Activated T-helper 9 cell treated with anti-CD3 and anti-CD28 coated beads, Interleukin-2, amount 50 U/mL, for 16 hours (primary cell): ENCODE data around the gene SSR1.
"Not testable (repeated sequence)": the region's sequence is repeated elsewhere in the genome, so short reads cannot be mapped to it uniquely, and the experiment has no call there.

Experiments used
- DNase-seq: peaks from one replicate; pipeline ENCODE4 v3.0.0-alpha.2; 2020; ENCODE audit warnings: low read depth

SSR1 gene

GRCh38 chr6:7317538-7317937, 4.5 kb upstream of the SSR1 start:
- DNase-seq: no peak

DNA sequence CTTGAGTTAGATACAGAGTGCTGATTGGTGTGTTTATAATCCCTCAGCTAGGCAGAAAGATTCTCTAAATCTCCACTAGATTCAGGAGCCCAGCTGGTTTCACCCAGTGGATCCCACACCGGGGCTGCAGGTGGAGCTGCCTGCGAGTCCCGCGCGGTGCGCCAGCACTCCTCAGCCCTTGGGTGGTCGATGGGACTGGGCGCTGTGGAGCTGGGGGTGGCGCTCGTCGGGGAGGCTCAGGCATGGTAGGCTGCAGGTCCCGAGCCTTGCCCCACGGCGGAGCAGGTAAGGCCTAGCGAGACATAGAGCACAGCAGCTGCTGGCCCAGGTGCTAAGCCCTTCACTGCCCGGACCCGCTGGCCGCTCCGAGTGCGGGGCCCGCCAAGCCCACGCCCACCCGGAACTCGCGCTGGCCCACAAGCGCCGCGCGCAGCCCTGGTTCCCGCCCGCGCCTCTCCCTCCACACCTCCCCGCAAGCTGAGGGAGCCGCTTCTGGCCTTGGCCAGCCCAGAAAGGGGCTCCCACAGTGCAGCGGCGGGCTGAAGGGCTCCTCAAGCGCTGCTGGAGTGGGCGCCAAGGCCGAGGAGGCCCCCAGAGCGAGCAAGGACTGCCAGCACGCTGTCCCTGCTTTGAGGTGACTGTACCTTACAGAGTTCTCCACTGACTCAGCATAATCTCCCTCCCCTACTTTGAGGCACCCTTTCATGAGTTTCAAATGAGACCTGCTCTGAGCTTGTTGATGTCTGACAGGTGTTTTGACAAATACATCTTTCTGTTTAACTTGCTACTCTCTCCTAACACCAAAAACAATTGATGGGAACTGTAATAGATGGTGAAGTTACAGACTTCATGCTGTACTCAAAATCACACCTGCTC, 3.9 kb upstream of the SSR1 start:
- DNase-seq: no peak

DNA sequence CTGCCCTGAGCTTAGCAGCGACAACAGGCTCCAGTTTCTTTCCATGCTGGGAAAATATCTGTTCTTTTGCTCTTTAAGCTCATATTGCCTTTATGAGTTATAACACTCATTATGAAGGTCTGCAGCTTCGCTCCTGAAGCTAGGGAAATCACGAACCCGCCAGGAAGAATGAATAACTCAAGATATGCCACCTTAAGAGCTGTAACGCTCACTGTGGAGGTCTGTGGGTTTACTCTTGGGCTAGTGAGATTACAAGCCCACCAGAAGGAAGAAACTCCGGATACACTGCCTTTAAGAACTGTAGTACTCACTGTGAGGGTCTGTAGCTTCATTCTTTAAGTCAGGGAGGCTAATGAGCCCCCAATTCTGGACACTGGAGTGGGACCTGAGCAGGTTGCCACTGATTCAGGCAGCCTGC, 3.0 kb upstream of the SSR1 start:
- no peak for DNase-seq

- DNase-seq: not testable (repeated sequence)
These were observed 2.3 kb upstream of the SSR1 start for GRCh38 chr6:7315087-7315947.

- no peak for DNase-seq
These were observed 1.4 kb upstream of the SSR1 start for GRCh38 chr6:7314414-7314813.

- DNase-seq: no peak
These were observed 636 bp upstream of the SSR1 start for GRCh38 chr6:7313505-7314165.

DNA sequence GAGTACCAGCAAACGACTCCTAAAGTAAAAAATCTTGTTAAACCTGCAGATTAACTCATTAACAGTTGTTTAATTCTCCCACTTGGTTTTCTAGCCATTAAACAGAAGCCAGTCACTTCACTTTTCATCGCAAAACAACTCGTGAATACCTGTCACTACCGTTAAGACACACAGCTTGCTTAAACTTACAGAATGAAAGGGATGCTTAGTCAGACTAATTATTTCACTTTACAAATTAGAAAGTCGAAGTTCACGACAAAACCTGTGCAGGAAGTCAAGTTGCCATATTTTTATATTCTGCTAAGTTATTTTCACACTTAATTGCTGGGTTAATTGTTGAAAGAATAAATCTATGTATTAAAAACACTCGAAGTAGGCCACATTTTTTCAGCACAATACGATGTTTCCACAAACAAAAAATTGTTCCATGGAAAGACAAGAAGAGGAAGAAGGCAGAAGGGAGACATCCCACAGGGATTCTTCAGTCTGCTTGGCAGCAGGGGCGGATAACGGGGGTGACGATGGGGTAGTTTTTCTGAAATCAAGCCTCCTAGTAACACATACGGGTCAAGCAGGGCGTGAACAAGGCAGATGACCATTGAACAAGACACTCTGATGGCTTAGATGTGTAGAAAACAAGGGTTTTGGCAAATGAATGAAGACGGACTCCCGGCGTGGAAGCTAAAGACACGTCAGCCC, 933 bp downstream of the SSR1 start:
- no peak for DNase-seq

DNA sequence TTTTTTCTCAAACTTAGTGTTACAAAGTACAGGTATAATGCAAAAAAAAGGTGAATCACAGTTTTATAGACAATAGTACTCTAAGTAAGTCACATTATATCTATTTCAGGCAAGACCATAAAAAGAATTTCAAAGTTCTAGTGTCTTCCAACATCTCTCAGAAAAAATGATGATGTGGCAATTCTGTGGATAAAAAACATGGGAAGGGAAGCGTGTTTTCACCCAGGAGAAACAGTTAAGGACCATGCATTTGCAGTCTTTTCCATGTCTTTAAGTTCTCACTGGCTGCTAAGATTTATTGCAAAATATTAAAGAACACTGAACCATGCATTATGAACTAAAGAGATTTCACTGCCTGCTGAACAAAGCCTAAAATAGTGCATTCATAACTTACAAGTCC, 1.8 kb downstream of the SSR1 start:
- no peak for DNase-seq

DNA sequence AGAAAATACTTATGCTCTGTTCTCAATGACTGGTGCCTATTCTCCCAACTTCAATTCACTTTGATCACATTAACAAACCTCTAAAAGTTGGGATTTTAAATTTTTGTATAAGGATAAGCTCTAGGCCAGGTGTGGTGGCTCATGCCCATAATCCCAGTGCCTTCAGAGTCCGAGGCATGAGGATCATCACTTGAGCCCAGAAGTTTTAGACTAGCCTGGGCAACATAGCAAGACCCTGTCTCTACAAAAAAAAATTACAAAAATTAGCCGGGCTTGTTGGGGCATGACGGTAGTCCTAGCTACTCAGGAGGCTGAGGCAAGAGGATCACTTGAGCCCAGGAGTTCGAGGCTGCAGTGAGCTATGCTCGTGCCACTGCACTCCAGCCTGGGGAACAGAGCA, 3.9 kb downstream of the SSR1 start:
- DNase-seq: no peak

DNA sequence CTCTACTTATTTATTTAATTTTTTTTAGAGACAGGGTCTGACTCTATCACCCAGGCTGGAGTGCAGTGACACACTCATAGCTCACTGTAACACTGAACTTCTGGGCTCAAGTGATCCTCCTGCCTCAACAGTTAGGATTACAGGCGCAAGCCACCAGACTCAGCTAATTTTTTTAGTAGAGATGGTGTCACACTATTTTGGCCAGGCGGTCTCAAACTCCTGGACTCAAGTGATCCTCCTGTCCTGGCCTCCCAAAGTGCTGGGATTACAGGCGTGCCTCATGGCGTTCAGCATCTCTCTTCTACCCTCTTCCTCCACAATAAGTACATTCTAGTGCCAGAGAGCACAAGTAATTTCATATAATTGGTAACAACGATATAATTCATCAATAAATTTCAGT, 5.5 kb downstream of the SSR1 start:
- DNase-seq: no peak

- DNase-seq: no peak
These were observed 8.2 kb downstream of the SSR1 start for GRCh38 chr6:7304821-7305220.

DNA sequence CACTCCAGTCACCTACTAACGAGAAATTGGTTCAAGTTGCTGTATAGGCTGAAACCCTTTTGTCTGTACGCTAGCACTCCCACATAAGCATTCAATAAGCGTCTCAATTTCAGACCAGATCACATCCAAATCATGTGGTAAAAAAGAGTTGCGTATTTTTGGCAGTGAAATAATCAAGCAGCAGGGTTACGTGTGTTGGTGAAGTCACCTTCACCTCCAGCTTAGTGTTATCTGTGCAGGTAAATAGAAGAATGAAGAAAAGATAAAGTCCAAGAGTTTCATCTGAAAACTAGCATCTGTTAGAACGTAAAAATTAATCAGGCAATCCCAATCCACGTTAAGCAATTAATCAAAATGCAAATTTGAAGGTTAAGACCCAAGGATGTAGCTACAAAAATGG, 11.3 kb downstream of the SSR1 start:
- DNase-seq: no peak

DNA sequence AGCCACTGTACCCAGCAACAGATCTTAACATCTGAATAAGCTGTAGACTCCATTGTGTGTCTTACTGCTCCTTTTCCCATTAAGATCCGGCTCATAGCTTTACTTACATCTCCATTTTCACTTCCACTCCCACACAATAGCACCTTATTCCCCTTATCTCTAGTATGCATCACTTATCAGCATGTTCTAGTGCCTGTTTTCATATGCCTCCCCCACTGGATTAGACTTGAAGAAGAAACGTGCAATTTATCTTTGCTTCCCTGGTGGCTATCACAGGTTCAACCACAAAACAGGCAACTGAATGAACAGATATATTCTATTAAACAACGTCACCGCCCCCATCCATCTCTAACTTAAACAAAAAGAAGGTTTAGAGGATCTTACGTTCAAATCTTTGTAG, 12.1 kb downstream of the SSR1 start:
- DNase-seq: no peak

GRCh38 chr6:7298113-7298512, 14.9 kb downstream of the SSR1 start:
- DNase-seq: no peak

DNA sequence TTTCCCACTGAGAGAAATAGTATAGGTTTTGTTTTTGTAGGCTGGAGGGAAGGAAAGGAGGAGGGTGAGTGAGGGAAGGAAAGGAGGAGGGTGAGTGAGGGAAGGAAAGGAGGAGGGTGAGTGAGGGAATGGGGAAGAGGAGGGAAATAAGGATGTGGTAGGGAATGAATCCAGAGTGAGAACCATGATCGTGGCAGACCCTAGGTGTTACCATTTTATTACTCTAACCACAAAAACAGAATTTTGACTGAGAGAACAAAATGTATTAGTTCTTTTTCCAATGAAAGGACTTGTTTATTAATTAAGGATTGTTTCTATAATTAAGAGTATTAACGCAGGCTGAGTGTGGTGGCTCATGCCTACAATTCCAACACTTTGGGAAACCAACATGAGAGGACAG, 16.4 kb downstream of the SSR1 start:
- DNase-seq: no peak

DNA sequence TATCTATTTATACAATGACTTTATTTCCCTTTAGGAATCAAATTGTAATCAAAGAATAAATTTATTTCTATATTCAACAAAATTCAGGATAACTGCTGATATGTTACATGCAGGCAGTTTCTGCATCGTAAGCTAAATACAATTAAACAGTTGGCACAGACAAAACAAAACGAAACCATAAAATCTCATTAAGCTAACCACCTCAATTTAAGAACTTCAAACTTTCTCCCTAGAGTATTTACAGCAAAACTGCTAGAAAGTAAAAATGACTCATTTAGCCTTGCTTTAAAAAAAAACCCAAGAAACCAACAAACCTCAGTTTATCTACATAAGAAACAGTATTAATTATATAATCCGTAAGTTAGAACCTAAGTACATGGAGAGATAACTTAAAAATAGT, 17.1 kb downstream of the SSR1 start:
- DNase-seq: no peak

DNA sequence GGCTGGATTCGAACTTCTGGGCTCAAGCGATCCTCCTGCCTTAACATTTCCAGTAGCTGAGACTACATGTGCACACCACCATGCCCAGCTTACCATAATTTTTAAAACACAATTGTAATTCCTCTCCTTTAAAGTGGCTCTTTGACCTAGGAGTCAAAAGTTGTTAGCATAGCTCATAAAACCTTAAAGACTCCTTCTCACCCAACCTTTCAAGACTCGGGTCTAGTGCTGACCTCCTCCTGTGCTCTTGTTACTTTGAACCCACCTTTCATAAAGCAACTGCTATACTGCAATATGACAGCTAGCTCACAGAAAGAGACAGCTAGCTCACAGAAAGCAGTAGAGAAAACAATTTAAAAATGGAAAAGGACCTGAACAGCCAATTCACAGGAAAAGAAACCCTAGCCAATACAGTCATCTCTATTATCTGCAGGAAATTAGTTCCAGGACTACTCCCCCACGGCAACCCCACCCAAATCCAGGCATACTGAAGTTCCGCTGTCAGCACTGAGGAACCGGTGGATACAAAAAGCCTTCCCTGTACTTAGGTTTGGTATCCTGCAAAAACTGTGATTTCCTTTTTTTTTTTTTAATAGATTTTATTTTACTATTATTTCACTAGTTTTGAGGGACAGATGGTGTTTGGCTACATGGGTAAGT, 20.3 kb downstream of the SSR1 start:
- DNase-seq: no peak

- DNase-seq: no peak
These were observed 22.9 kb downstream of the SSR1 start for GRCh38 chr6:7290079-7290478.

DNA sequence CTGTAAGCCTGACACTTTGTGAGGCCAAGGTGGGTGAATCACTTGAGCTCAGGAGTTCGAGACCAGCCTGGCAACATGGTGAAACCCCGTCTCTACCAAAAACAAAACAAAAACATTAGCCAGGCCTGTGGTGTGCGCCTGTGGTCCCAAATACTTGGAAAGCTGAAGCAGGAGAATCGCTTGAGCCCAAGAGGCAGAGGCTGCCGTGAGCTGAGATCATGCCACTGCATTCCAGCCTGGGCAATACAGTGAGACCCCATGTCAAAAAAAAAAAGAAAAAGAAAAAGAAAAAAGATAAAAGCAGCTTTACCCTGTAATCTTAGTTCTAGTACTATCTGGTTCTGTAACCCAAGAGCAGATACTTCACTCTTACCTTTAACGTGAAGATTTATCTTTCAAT, 27.6 kb downstream of the SSR1 start:
- no peak for DNase-seq

DNA sequence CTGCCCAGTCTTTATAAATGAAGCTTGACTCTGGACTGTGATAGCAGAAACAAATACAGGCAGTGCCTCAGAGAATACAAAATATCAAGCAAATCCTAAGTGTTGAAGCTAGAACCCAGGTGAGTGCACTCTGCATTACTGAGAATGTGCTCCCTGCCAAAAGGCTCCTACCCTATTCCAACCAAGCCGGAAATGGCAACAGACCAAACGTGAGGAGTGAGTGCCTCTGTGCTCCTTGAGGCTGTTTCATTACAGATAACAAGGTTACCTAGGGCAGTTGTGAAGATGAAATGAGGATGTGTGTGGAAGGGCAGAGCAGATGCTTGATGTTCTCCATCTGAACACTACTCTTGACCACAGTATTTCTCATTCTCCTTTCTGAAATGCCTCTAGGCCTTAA, 29.3 kb downstream of the SSR1 start:
- DNase-seq: no peak

DNA sequence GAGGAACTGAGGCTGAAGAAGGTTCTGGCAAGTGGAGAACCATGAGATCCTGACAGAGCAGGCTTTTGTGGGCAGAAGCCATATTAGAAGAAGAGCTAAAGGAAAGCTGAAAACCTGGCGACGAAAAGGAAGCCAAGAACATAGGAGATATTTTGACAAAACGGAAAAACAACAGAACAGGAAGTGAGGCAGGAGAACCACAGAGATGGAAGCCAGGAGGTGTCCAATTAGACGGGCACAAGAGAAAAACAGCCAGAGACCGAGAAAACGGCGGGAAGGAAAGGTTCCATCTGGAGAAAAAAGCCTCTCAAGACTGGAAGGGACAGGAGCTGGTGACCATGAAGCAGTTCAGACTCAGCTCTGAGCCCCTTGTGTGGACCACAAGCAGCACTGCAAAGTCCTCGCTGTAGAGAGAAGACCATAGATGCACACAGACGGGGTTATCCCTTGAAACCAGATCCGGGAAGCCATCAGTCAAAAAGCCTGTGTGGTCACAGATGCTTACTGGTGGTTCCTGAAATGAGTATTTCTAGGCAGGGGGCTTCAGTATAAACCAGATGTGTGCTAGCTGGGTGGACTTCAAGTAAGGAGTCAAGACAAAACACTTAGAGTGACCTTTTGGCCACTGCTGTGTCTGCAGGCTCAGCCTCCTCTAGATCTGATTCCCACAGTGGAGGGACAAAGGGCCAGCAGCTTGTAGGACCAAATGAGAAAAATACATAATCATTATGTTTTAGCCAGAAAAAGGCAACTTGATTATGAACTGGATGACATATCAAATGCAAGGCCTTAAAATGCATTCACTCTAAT, 30.7 kb downstream of the SSR1 start:
- DNase-seq: no peak
